HCT116 (cell line): Measurements from ENCODE around the gene PDZD4. TPM values are rescaled to one million over a fixed set of nuclear protein-coding genes. Genes with fewer than 3 reads are reported as not detected.

Experiments
- ATAC-seq: fragments of 200-7000 bp; cut with Tn5 transposase; 2 replicates; pipeline ENCODE4 v1.9.1; 2020; ENCODE audit warnings: mild to moderate bottlenecking, moderate library complexity
- BruUV-seq: library from RNA; stranded (reverse); fragments of 400-500 nt; replicated peaks from 2 replicates; lab custom pipeline; 2021; lab: Mats Ljungman, UMichigan
- CTCF ChIA-PET: fragments of 300-600 bp; sonication (Branson Sonifier 250); formaldehyde crosslinking; loops from one replicate; lab custom pipeline; 2021; ENCODE audit warnings: antibody characterized with exemption; lab: Charles Lee
- POLR2A ChIA-PET: fragments of 300-600, 350-600 bp; sonication (Branson Sonifier 250); formaldehyde crosslinking; loops from one replicate; lab custom pipeline; 2021; ENCODE audit warnings: antibody characterized with exemption; lab: Charles Lee
- RAD21 ChIA-PET, 2 experiments: fragments of 300-600 bp; sonication (Branson Sonifier 250); formaldehyde crosslinking; loops; one replicate each; lab custom pipeline; 2023; ENCODE audit warnings: low total read pairs in 2 of 2; ENCODE audit not compliant: uncharacterized antibody in 2 of 2, unreplicated experiment in 2 of 2, low non-redundant PET in 1 of 2; lab: Charles Lee
- DNase-seq: peaks from one replicate; pipeline ENCODE4 v3.0.0-alpha.2; 2010; ENCODE audit warnings: low read depth, low spot score
- H2AFZ ChIP-seq: fragments of 200-600 bp; shearing (Covaris generic), sonication (generic); 2 replicates; pipeline ENCODE4 v1.6.1; 2017; ENCODE audit warnings: low read depth, mixed run types, mixed read lengths, antibody characterized with exemption, low read length; ENCODE audit not compliant: poor library complexity, severe bottlenecking
- H3K27ac ChIP-seq: 2 replicates; pipeline ENCODE4 v1.5.1; 2012; ENCODE audit warnings: low read depth, low read length
- H3K27me3 ChIP-seq: fragments of 200-600 bp; sonication (generic); 2 replicates; pipeline ENCODE4 v1.6.1; 2016; ENCODE audit warnings: mixed run types, low read length, mixed read lengths; ENCODE audit not compliant: insufficient read depth
- H3K36me3 ChIP-seq, 2 experiments: fragments of 200-500 bp in 1 of 2; fragments of 200-600 bp in 1 of 2; sonication (Bioruptor generic) in 1 of 2; sonication (generic) in 1 of 2; 2 replicates each; pipeline versions ENCODE4 v1.5.1 to v1.6.1; 2014 to 2016; ENCODE audit warnings: low read length in 2 of 2, inconsistent platforms in 1 of 2, mixed read lengths in 1 of 2, mixed run types in 1 of 2; ENCODE audit not compliant: insufficient read depth in 2 of 2, control insufficient read depth in 1 of 2
- H3K4me1 ChIP-seq, 2 experiments: fragments of 200-600 bp in 1 of 2; sonication (generic) in 1 of 2; 2 replicates each; pipeline versions ENCODE4 v1.5.1 to v1.6.1; 2012 to 2017; ENCODE audit warnings: low read length in 2 of 2, inconsistent platforms in 1 of 2, mild to moderate bottlenecking in 1 of 2, mixed read lengths in 1 of 2, mixed run types in 1 of 2, moderate library complexity in 1 of 2; ENCODE audit not compliant: insufficient read depth in 2 of 2, control insufficient read depth in 1 of 2
- H3K4me2 ChIP-seq: fragments of 200-600 bp; sonication (generic); 2 replicates; pipeline ENCODE4 v1.6.1; 2017; ENCODE audit warnings: mixed run types, low read length, mixed read lengths
- H3K4me3 ChIP-seq, 2 experiments: fragments of 200-600 bp in 1 of 2; sonication (generic) in 1 of 2; replicated peaks in 1 of 2; 2 replicates each; pipeline ENCODE4 v1.5.1; 2011 to 2016; ENCODE audit warnings: low read length in 2 of 2, control low read depth in 1 of 2, low read depth in 1 of 2, mild to moderate bottlenecking in 1 of 2, mixed read lengths in 1 of 2, mixed run types in 1 of 2
- H3K79me2 ChIP-seq: fragments of 200-600 bp; sonication (generic); 2 replicates; pipeline ENCODE4 v1.6.1; 2017; ENCODE audit warnings: mild to moderate bottlenecking, mixed run types, low read length, moderate library complexity, mixed read lengths; ENCODE audit not compliant: insufficient read depth
- H3K9ac ChIP-seq: fragments of 200-600 bp; sonication (generic); 2 replicates; pipeline ENCODE4 v1.6.1; 2016; ENCODE audit warnings: low read length, mixed read lengths
- H3K9me2 ChIP-seq: fragments of 200-600 bp; sonication (generic), shearing (Covaris generic); 2 replicates; pipeline ENCODE4 v1.6.1; 2017; ENCODE audit warnings: mixed run types, mild to moderate bottlenecking, moderate library complexity; ENCODE audit not compliant: insufficient read depth
- H3K9me3 ChIP-seq, 2 experiments: fragments of 200-500 bp in 1 of 2; fragments of 200-600 bp in 1 of 2; sonication (Bioruptor generic) in 1 of 2; sonication (generic) in 1 of 2; 2 replicates each; pipeline ENCODE4 v1.6.1; 2014 to 2017; ENCODE audit warnings: low read length in 2 of 2, mixed read lengths in 2 of 2, inconsistent platforms in 1 of 2, low read depth in 1 of 2, mild to moderate bottlenecking in 1 of 2, mixed run types in 1 of 2, moderate library complexity in 1 of 2; ENCODE audit not compliant: control insufficient read depth in 1 of 2, insufficient read depth in 1 of 2
- H4K20me1 ChIP-seq: fragments of 200-600 bp; sonication (generic), shearing (Covaris generic); 2 replicates; pipeline ENCODE4 v1.6.1; 2017; ENCODE audit warnings: mixed run types, mild to moderate bottlenecking, moderate library complexity; ENCODE audit not compliant: insufficient read depth
- CEBPB ChIP-seq: IDR thresholded peaks from 2 replicates; pipeline ENCODE4 v1.6.1; 2012; ENCODE audit warnings: low read depth
- ELF1 ChIP-seq: IDR thresholded peaks from 2 replicates; pipeline ENCODE4 v1.6.1; 2012; ENCODE audit warnings: low read depth, borderline replicate concordance
- EZH2phosphoT487 ChIP-seq: fragments of 200-600 bp; IDR thresholded peaks from 2 replicates; pipeline ENCODE4 v1.6.1; 2018; ENCODE audit warnings: antibody characterized with exemption, borderline replicate concordance
- JUND ChIP-seq: IDR thresholded peaks from 2 replicates; pipeline ENCODE4 v1.6.1; 2012
- POLR2A ChIP-seq: IDR thresholded peaks from 2 replicates; pipeline ENCODE4 v1.7.0; 2011; ENCODE audit warnings: borderline replicate concordance; ENCODE audit not compliant: insufficient read depth, insufficient read length; ENCODE audit errors: extremely low read depth
- POLR2AphosphoS5 ChIP-seq: IDR thresholded peaks from 2 replicates; pipeline ENCODE4 v1.6.1; 2011; ENCODE audit warnings: mild to moderate bottlenecking, low read depth, low read length, moderate library complexity
- RAD21 ChIP-seq: IDR thresholded peaks from 2 replicates; pipeline ENCODE4 v1.6.1; 2012; ENCODE audit warnings: low read depth, mild to moderate bottlenecking
- SIN3A ChIP-seq: IDR thresholded peaks from 2 replicates; pipeline ENCODE4 v1.6.1; 2012; ENCODE audit warnings: low read depth
- SP1 ChIP-seq: IDR thresholded peaks from 2 replicates; pipeline ENCODE4 v1.6.1; 2012; ENCODE audit warnings: low read depth
- YY1 ChIP-seq: IDR thresholded peaks from 2 replicates; pipeline ENCODE4 v1.6.1; 2011; ENCODE audit warnings: low read length, low read depth, moderate library complexity, mild to moderate bottlenecking; ENCODE audit not compliant: insufficient replicate concordance; ENCODE audit errors: extremely low read depth
- ZNF274 ChIP-seq: fragments of 200-500 bp; sonication (Bioruptor generic); IDR thresholded peaks from 2 replicates; pipeline ENCODE4 v1.6.1; 2014; ENCODE audit warnings: mild to moderate bottlenecking, low read depth, low read length, inconsistent platforms
- intact Hi-C: fragments of 100-400 bp; cut with micrococcal nuclease; formaldehyde crosslinking; loops from 2 replicates; pipeline ENCODE4 v1.10.0; 2022
- total RNA-seq: library from RNA; stranded (reverse); gene quantifications from one replicate; pipeline ENCODE4 v1.2.1, GENCODE V29; 2021; ENCODE audit not compliant: unreplicated experiment
- TF ChIP-seq, protein P1 (sequence below), 3 experiments: fragments of 200-600 bp in 1 of 3; sonication (generic) in 1 of 3; IDR thresholded peaks in 2 of 3; conservative IDR thresholded peaks in 1 of 3; 2 replicates each; pipeline ENCODE4 v1.5.1; 2012 to 2017; ENCODE audit warnings: low read depth in 2 of 3, low read length in 2 of 3, antibody characterized with exemption in 1 of 3, borderline replicate concordance in 1 of 3, control low read depth in 1 of 3, mild to moderate bottlenecking in 1 of 3, mixed read lengths in 1 of 3, mixed run types in 1 of 3, moderate library complexity in 1 of 3; ENCODE audit not compliant: insufficient read depth in 1 of 3

Gene PDZD4
- total RNA-seq, 1 experiment from 2014 or later: 0.30 TPM

DNA sequence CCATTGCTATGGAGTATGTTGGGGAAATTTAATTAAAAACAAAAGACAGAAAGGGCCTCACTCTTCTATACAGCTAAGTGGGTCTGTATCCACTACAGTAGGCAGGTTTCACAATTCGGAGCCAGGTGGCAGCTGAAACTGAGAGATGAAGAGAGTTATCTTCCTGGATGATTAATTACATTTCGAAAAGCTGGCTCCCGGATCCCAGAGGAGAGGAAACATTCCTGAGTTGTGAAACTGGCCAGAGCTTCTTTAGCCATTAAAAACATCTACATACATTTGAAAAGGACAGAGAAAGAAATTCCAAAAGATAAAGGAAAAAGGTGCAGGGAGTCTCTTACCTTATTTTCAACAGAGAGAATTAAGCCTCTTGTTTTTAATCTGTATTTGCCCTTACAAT is 15.5 kb upstream of the PDZD4 start:
- no peak for ATAC-seq
- no peak for TF ChIP-seq SP1
- TF ChIP-seq YY1: no peak
- no peak for TF ChIP-seq ELF1
- TF ChIP-seq CEBPB: no peak
- no peak for TF ChIP-seq EZH2phosphoT487
- no peak for TF ChIP-seq POLR2A
- TF ChIP-seq, protein P1, sequence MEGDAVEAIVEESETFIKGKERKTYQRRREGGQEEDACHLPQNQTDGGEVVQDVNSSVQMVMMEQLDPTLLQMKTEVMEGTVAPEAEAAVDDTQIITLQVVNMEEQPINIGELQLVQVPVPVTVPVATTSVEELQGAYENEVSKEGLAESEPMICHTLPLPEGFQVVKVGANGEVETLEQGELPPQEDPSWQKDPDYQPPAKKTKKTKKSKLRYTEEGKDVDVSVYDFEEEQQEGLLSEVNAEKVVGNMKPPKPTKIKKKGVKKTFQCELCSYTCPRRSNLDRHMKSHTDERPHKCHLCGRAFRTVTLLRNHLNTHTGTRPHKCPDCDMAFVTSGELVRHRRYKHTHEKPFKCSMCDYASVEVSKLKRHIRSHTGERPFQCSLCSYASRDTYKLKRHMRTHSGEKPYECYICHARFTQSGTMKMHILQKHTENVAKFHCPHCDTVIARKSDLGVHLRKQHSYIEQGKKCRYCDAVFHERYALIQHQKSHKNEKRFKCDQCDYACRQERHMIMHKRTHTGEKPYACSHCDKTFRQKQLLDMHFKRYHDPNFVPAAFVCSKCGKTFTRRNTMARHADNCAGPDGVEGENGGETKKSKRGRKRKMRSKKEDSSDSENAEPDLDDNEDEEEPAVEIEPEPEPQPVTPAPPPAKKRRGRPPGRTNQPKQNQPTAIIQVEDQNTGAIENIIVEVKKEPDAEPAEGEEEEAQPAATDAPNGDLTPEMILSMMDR (IDR thresholded peaks at IDR 0.05 in 2 of 3, conservative IDR thresholded peaks at IDR 0.05 in 1 of 3; ENCODE audit: borderline replicate concordance in 1 of 3, insufficient read depth in 1 of 3, low read depth in 2 of 3, low read length in 2 of 3): no peak
- no peak for TF ChIP-seq ZNF274
- TF ChIP-seq SIN3A: no peak
- TF ChIP-seq JUND: no peak
- no peak for TF ChIP-seq POLR2AphosphoS5
- no peak for TF ChIP-seq RAD21
- CTCF ChIA-PET: no interaction called here
- Histone ChIP-seq H4K20me1 (no peaks in the 10 kb centered on the region), H3K36me3 (no peaks in the 10 kb centered on the region), H3K27me3 (no peaks in the 10 kb centered on the region), H3K4me2 (no peak overlapping the region), H3K9me3 (no peaks in the 10 kb centered on the region), H3K27ac (no peak overlapping the region), H3K4me3 (no peak overlapping the region), H3K79me2 (no peaks in the 10 kb centered on the region), H3K9ac (no peak overlapping the region), H3K9me2 (no peaks in the 10 kb centered on the region), H3K4me1 (no peaks in the 10 kb centered on the region), H2AFZ (no peak overlapping the region)
- BruUV-seq: no TSS peak
- RAD21 ChIA-PET: no interaction called here
- DNase-seq: no peak
- intact Hi-C loops: no loop called here
- POLR2A ChIA-PET: no interaction called here
